Mononuclear cell (primary cell): Measurements from ENCODE around the gene ERG. TPM values are rescaled to one million over a fixed set of nuclear protein-coding genes. Genes with fewer than 3 reads are reported as not detected.

Experiments
- H3K27me3 ChIP-seq: 2 replicates; pipeline ENCODE4 v1.6.0; 2011; ENCODE audit warnings: low read length, control low read depth; ENCODE audit not compliant: insufficient read depth
- H3K4me1 ChIP-seq: 2 replicates; pipeline ENCODE4 v1.5.1; 2011; ENCODE audit warnings: mild to moderate bottlenecking, low read length, control low read depth; ENCODE audit not compliant: insufficient read depth
- H3K4me3 ChIP-seq: 2 replicates; pipeline ENCODE4 v1.5.1; 2011; ENCODE audit warnings: mild to moderate bottlenecking, low read length, moderate library complexity
- H3K9me3 ChIP-seq: 2 replicates; pipeline ENCODE4 v1.5.1; 2011; ENCODE audit warnings: low read depth, mild to moderate bottlenecking, control low read depth, low read length
- total RNA-seq: library from RNA; depleted of rRNA; stranded (reverse); fragments of >200 nt; gene quantifications from one replicate; pipeline ENCODE4 v1.2.3, GENCODE V29; 2012

The ERG gene
- total RNA-seq, 1 donor, result 1.4 TPM

DNA sequence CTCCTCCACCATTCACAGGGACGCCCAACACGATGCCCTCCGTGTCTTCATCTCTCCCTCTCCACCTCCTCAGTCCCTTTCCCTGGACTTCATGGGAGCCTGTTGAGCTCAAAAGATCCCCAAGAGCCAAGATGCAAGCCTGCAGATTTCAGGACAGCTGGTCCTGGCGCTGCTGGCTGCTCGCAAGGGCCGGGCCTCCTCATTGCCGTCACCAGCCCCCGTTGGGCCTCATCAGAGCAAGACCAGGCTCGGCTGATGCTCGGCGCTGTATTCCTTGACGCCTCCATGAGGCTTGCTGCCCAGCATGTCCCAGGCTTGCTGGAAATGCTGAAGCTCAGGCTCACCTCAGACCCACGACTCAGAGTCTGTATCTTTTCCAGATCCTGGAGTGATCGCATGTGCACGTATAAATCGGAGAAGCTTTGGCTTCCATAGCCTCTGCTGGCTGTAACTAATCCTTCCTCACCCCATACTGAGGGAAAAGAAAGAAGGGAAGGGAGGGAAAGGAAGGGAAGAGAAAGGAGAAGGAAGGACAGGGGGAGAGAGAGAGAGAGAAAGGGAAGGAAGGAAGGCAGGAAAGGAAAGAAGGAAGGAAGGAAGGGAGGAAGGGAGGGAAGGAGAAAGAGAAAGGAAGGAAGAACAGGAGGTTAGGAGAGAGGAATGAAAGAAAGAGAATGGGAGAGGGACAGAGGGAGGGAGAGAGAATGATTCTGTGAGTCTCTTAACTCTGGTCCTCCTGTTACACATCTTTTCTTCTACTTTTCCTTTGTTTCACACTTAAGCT lies 146.9 kb downstream of the ERG start:
- H3K27me3 ChIP-seq, result no peaks in the 10 kb centered on the region
- H3K9me3 ChIP-seq, result no peaks in the 10 kb centered on the region
- H3K4me3 ChIP-seq, result no peak overlapping the region
- peaks cover 27% of the 10 kb centered on the region for H3K4me1 ChIP-seq

DNA sequence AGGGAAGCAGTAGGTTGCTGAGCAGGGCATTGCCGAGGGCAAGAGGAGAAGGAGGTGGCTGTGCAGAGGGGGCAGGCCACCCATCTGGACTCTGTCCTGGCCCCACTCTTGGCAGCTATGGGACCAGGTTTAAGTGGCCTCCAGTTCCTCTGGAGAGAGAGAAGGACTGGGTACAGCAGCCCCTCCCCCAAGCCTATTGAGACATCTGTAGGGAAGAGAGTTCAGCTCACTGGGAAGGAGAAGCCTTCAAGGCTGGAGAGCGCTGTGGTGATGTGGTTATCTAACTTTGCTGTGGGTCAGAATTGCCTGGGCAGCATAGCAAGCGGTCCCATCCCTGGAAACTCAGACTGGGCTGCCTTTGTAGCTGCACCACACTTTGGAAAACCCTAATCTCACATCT lies 147.6 kb downstream of the ERG start:
- Histone ChIP-seq H3K27me3 (no peaks in the 10 kb centered on the region), H3K4me1 (peaks cover 32% of the 10 kb centered on the region), H3K9me3 (no peaks in the 10 kb centered on the region), H3K4me3 (no peak overlapping the region)

- Histone ChIP-seq H3K9me3 (no peaks in the 10 kb centered on the region), H3K4me1 (peaks cover 32% of the 10 kb centered on the region), H3K27me3 (no peaks in the 10 kb centered on the region), H3K4me3 (no peak overlapping the region)
Measured at GRCh38 chr21:38349977-38350376, 148.3 kb downstream of the ERG start.

- H3K4me3 ChIP-seq, result no peak overlapping the region
Measured at GRCh38 chr21:38349111-38349746, 149.0 kb downstream of the ERG start.

GRCh38 chr21:38346286-38346685 lies 152.0 kb downstream of the ERG start:
- peaks cover 16% of the 10 kb centered on the region for H3K4me1 ChIP-seq
- no peaks in the 10 kb centered on the region for H3K27me3 ChIP-seq
- no peaks in the 10 kb centered on the region for H3K9me3 ChIP-seq
- no peak overlapping the region for H3K4me3 ChIP-seq

More at GRCh38 chr21:38349111-38349746, 149.0 kb downstream of the ERG start:
- Histone ChIP-seq H3K4me1 (peaks cover 32% of the 10 kb centered on the region), H3K27me3 (no peaks in the 10 kb centered on the region), H3K9me3 (no peaks in the 10 kb centered on the region)

DNA sequence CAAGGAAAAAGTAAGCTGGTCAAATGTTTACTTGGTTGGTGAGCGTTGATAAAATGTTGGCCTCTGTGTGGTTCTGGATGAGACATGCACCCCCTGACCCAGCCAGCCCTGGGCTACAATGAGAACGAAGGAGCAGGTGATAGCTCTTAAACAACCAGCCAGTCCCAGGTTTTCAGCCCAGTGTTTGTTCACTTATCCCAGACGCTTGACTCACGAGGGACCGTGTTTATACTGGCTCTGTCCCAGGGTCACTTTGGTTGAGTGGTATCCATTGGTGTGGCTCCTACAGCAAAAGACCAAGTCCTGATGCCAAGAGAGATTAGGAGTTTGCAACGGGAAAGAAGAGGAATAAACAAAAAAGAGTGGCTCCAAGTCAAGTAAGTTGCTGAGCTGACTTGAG lies 154.6 kb downstream of the ERG start:
- H3K4me3 ChIP-seq, result no peak overlapping the region
- H3K4me1 ChIP-seq, result peaks cover 5% of the 10 kb centered on the region
- no peaks in the 10 kb centered on the region for H3K27me3 ChIP-seq
- H3K9me3 ChIP-seq, result no peaks in the 10 kb centered on the region

DNA sequence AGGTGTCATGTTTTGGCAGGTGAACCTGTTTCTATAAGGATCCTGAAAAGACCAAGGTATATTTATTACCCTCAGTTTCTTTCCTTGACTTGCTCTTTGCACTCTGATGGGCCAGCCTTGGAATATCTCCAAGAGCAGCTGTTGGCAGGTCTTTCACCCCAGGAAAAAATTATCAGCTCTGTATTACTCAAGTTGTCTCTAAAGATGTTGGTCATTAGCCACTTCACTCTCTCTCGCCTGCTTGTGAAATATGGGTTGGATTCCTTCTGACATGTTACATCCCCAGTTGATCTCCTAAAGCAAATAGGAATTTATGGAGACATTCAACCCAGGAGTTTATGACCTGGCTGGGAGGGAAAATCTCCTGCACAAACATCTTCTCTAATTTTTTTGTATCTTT lies 155.5 kb downstream of the ERG start:
- Histone ChIP-seq H3K4me3 (no peak overlapping the region), H3K9me3 (no peaks in the 10 kb centered on the region), H3K4me1 (peaks cover 5% of the 10 kb centered on the region), H3K27me3 (no peaks in the 10 kb centered on the region)

DNA sequence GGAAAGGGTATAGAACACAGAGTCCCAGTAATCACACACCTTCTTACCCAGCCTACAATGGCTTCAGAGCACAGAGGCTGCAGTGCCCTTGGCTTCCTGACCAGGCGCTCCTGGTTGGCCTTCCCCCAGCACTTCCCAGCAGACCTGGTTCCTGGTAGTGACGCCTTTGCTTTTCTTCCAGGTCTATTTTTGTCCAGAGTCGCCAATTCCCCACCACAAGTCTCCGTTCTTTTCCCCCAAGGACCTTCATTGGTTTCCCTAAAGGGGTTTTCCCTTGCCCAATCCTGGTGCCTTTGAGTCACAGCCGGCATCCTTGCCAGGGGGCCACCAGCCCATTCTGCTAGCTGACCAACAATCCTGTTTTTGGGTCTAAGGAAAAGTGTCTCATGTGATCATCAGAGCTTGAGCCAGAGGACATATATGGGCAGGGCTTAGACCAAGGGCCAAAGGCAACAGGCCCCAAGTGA lies 156.7 kb downstream of the ERG start:
- Histone ChIP-seq H3K27me3 (no peaks in the 10 kb centered on the region), H3K4me1 (peaks cover 5% of the 10 kb centered on the region), H3K9me3 (no peaks in the 10 kb centered on the region), H3K4me3 (no peak overlapping the region)

DNA sequence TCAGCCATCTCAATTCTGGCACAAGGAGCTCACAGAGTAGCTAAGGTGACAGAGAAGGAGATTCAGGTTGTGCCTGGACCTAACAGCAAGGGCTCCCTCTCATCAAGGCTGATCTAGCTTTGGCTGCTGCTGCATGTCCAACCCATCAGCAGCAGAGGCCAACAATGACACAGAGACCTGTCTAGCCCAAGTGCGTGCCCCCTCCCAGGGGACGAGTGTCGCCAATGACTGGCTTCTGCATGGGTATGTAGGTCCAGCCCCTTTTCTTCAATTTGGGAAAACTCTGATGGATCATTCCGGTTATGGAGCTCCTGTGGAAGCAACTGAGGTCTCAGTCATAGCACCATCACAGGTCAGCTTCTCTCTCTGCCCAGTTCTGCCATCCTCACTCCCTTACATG lies 158.1 kb downstream of the ERG start:
- no peaks in the 10 kb centered on the region for H3K9me3 ChIP-seq
- H3K4me3 ChIP-seq, result no peak overlapping the region
- H3K4me1 ChIP-seq, result no peaks in the 10 kb centered on the region
- no peaks in the 10 kb centered on the region for H3K27me3 ChIP-seq

GRCh38 chr21:38337793-38338192 lies 160.5 kb downstream of the ERG start:
- H3K4me1 ChIP-seq, result no peaks in the 10 kb centered on the region
- no peak overlapping the region for H3K4me3 ChIP-seq
- H3K9me3 ChIP-seq, result no peaks in the 10 kb centered on the region
- H3K27me3 ChIP-seq, result no peaks in the 10 kb centered on the region

GRCh38 chr21:38334866-38335265 lies 163.4 kb downstream of the ERG start:
- Histone ChIP-seq H3K4me1 (peaks cover 4% of the 10 kb centered on the region), H3K4me3 (no peak overlapping the region), H3K9me3 (no peaks in the 10 kb centered on the region), H3K27me3 (no peaks in the 10 kb centered on the region)

GRCh38 chr21:38333301-38334272 lies 164.7 kb downstream of the ERG start:
- Histone ChIP-seq H3K4me1 (peaks cover 4% of the 10 kb centered on the region), H3K9me3 (no peaks in the 10 kb centered on the region), H3K27me3 (no peaks in the 10 kb centered on the region), H3K4me3 (no peak overlapping the region)

GRCh38 chr21:38330666-38331065 lies 167.6 kb downstream of the ERG start:
- H3K9me3 ChIP-seq, result no peaks in the 10 kb centered on the region
- peaks cover 6% of the 10 kb centered on the region for H3K27me3 ChIP-seq
- H3K4me3 ChIP-seq, result no peak overlapping the region
- peaks cover 17% of the 10 kb centered on the region for H3K4me1 ChIP-seq
